Measurements from ENCODE around the gene SLC35B1. TPM values are rescaled to one million over a fixed set of nuclear protein-coding genes. Genes with fewer than 3 reads are reported as not detected.

The SLC35B1 gene
- total RNA-seq, 1 experiment from 2014 or later, result 55.9 TPM

DNA sequence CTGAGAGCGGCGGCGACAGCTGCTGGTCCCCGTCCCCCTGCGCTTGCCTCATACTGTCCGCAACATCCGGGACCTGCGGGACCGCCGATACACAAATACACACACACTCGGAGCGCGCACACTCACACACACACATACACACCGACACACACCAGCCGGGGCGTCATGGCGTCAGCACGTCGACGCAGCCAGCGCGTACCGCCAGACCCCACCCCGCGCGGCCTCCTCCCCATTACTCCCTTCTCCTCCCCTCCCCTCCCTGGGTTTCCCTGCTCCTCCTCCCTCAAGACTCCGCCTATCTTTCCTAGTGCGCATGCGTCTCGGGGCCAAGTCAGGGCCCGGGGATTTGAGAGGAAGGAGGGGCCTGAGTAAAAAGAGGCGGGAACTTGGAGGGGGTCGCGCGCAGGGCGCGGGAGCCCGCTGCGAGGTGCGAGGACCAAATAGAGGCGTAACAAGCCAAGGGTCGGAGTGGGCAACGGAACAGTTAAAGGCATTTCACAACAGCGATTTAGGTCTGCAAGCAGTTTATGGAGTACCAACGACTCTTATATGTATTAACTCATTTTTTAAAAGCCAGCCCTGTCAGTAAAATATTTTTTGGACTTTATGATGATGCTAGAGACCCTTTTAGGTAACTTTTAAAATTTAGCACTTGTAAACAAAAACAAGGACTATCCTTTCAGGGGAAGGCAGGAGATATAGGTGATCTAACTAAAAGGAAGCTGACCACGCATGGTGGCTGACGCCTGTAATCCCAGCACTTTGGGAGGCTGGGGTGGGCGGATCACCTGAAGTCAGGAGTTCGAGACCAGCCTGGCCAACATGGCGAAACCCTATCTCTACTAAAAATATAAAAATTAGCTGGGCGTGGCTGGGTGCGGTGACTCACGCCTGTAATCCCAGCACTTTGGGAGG, 29.6 kb downstream of the SLC35B1 start, which contains the start of gene SPOP (continued):
- TF ChIP-seq, protein P1, sequence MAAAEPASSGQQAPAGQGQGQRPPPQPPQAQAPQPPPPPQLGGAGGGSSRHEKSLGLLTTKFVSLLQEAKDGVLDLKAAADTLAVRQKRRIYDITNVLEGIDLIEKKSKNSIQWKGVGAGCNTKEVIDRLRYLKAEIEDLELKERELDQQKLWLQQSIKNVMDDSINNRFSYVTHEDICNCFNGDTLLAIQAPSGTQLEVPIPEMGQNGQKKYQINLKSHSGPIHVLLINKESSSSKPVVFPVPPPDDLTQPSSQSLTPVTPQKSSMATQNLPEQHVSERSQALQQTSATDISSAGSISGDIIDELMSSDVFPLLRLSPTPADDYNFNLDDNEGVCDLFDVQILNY (CRISPR knock-in tag; IDR thresholded peaks at IDR 0.05), result peak; percentile 97
- TF ChIP-seq SMAD4 (CRISPR knock-in tag; IDR thresholded peaks at IDR 0.05) (no peak), CREB1 (CRISPR knock-in tag; IDR thresholded peaks at IDR 0.05) (peak; percentile 91; the same call in 1 of the 2 replicates), TP53 (CRISPR knock-in tag; IDR thresholded peaks at IDR 0.05) (peak; percentile 81)
- TF ChIP-seq, protein P2, sequence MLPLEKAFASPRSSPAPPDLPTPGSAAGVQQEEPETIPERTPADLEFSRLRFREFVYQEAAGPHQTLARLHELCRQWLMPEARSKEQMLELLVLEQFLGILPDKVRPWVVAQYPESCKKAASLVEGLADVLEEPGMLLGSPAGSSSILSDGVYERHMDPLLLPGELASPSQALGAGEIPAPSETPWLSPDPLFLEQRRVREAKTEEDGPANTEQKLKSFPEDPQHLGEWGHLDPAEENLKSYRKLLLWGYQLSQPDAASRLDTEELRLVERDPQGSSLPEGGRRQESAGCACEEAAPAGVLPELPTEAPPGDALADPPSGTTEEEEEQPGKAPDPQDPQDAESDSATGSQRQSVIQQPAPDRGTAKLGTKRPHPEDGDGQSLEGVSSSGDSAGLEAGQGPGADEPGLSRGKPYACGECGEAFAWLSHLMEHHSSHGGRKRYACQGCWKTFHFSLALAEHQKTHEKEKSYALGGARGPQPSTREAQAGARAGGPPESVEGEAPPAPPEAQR (CRISPR knock-in tag; IDR thresholded peaks at IDR 0.05), result no peak
- TF ChIP-seq, protein P3, sequence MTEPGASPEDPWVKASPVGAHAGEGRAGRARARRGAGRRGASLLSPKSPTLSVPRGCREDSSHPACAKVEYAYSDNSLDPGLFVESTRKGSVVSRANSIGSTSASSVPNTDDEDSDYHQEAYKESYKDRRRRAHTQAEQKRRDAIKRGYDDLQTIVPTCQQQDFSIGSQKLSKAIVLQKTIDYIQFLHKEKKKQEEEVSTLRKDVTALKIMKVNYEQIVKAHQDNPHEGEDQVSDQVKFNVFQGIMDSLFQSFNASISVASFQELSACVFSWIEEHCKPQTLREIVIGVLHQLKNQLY (CRISPR knock-in tag; IDR thresholded peaks at IDR 0.05), result no peak
- TF ChIP-seq, protein P4, sequence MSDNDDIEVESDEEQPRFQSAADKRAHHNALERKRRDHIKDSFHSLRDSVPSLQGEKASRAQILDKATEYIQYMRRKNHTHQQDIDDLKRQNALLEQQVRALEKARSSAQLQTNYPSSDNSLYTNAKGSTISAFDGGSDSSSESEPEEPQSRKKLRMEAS (CRISPR knock-in tag; IDR thresholded peaks at IDR 0.05), result peak; percentile 100
- TF ChIP-seq, protein P5, sequence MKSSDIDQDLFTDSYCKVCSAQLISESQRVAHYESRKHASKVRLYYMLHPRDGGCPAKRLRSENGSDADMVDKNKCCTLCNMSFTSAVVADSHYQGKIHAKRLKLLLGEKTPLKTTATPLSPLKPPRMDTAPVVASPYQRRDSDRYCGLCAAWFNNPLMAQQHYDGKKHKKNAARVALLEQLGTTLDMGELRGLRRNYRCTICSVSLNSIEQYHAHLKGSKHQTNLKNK (CRISPR knock-in tag; IDR thresholded peaks at IDR 0.05), result no peak

DNA sequence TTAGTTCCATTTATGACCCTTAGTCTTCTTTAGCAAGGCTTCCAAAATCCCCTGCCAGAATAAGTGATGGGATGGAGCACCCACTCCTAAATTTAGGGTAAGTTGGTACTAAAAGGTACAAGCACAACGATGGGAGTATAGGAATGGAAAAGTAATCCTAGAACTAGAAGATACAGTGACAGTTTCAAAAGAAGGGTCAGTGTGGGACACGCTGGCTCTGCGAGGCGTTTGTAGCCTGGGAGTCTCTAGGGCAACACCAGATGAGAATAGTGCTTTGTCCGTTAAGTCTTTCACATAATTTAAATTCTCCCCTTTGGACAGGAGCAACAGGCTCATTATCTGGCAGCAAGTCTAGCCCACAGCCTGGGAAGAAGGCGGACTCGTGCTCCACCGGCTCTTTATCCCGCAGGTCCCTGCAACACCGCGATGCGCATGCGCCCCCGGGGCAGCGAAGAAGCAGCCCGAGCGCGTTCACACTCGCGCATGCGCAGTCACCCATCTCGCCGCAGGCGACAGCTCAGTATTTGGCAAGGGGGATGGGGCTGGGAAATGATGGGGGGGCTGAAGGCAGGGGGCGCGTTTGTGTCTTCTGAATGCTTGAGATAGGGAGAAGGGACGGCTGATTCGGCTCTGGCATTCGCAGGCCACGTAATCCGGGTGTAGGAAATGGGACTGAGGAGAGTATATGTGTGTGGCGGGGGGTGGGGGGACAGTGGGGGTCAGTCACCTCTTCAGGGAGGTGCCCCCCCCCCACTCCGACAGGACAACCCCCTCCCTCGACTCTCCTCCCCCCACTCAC, 30.4 kb downstream of the SLC35B1 start:
- TF ChIP-seq TP53 (CRISPR knock-in tag; IDR thresholded peaks at IDR 0.05) (peak; percentile 5; the same call in 1 of the 2 replicates), PRRX2 (CRISPR knock-in tag; IDR thresholded peaks at IDR 0.05) (no peak), TEAD1 (CRISPR knock-in tag; IDR thresholded peaks at IDR 0.05) (no peak)
- TF ChIP-seq, protein P6, sequence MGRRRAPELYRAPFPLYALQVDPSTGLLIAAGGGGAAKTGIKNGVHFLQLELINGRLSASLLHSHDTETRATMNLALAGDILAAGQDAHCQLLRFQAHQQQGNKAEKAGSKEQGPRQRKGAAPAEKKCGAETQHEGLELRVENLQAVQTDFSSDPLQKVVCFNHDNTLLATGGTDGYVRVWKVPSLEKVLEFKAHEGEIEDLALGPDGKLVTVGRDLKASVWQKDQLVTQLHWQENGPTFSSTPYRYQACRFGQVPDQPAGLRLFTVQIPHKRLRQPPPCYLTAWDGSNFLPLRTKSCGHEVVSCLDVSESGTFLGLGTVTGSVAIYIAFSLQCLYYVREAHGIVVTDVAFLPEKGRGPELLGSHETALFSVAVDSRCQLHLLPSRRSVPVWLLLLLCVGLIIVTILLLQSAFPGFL (CRISPR knock-in tag; IDR thresholded peaks at IDR 0.05; ENCODE audit: borderline replicate concordance), result no peak
- H3K4me1 Mint-ChIP-seq, result peaks cover 18% of the 10 kb centered on the region
- DNase-seq (ENCODE audit: low spot score) (peak; percentile 98), ATAC-seq (peak; percentile 69)
- ChIA-PET CTCF (interaction anchor here (0.6 to 1.0 kb wide), 18 partner anchors 12 to 381 kb away, joined by 3 to 11 read pairs (median 3); partner anchors contain the start of genes FAM117A and SLC35B1), POLR2A (interaction anchor here (0.6 to 1.3 kb wide), 11 partner anchors 18 to 1318 kb away, joined by 3 to 6 read pairs (median 3); partner anchors contain the start of genes KAT7, NXPH3 and SLC35B1)
- H3K4me3 Mint-ChIP-seq, result peak overlapping the region; percentile 88
- peaks cover 20% of the 10 kb centered on the region for H3K36me3 Mint-ChIP-seq
- H3K27me3 Mint-ChIP-seq (ENCODE audit: low read depth), result peaks cover 35% of the 10 kb centered on the region
- peak overlapping the region; percentile 96 for H3K27ac Mint-ChIP-seq
- H3K9me3 Mint-ChIP-seq, result peaks cover 6% of the 10 kb centered on the region

DNA sequence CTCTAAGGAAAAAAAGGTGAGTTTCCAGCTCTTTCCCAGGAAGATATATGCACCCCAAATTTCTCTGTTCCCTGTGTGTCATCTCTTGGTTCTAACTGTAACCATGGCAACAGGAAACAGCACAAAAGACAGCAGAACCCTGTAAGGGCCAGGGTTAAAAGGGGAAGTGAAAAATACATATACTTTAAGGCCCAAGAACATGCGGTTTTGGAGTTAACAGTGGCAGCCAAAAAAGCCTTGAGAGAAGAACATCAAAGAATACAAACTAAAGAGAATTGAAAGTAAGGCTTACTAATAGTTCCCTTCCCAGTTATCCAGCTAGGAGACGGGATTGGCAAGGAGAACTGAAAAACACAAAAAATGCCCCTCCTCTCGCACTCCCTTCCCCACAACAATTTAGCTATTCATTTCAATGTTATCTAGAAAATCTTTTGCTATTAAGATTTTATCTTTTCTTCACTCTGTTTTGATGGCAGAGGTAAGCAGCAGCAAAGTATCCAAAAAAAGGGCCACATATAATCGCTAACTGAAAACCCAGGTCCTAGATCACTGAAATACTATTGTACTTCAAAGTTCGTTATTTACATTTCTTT, 31.4 kb downstream of the SLC35B1 start:
- H3K4me3 Mint-ChIP-seq, result peak overlapping the region; percentile 88
- H3K9me3 Mint-ChIP-seq, result peaks cover 6% of the 10 kb centered on the region
- peaks cover 20% of the 10 kb centered on the region for H3K36me3 Mint-ChIP-seq
- TF ChIP-seq, protein P5 (CRISPR knock-in tag; IDR thresholded peaks at IDR 0.05), result no peak
- TF ChIP-seq, protein P6 (CRISPR knock-in tag; IDR thresholded peaks at IDR 0.05; ENCODE audit: borderline replicate concordance), result no peak
- CTCF ChIA-PET, result no interaction called here
- POLR2A ChIA-PET, result no interaction called here
- H3K27me3 Mint-ChIP-seq (ENCODE audit: low read depth), result peaks cover 31% of the 10 kb centered on the region
- DNase-seq (ENCODE audit: low spot score) (no peak), ATAC-seq (no peak)
- peak overlapping the region; percentile 73; the same call in 1 of the 2 replicates for H3K27ac Mint-ChIP-seq
- peaks cover 18% of the 10 kb centered on the region for H3K4me1 Mint-ChIP-seq

All from WTC11 (cell line).